HG03520 (cell line): ENCODE results near the gene RPS6KA1.
"Not testable (repeated sequence)": the region's sequence is repeated elsewhere in the genome, so short reads cannot be mapped to it uniquely, and the experiment has no call there.

Source experiments
- ATAC-seq: cut with Tn5 transposase; IDR thresholded peaks from one replicate; pipeline ENCODE4 v1.9.1; 2021; ENCODE audit warnings: mild to moderate bottlenecking, moderate library complexity; ENCODE audit not compliant: unreplicated experiment

RPS6KA1 gene

DNA sequence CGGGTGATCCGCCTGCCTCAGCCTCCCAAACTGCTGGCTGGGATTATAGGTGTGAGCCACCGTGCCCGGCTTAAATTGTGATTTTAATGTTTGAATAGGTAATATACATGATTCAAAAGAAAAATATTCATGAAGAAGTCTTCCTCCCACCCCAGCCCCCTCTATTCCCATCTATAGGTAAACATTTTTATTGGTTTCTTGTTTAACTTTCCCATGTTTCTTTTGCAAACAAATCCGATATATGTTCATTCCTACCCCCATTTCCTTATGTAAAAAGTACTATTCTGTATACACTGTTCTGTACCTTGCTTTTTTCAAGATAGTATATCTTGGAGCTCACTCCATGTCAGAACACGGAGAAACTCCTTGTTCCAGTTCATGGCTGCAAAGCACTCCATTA is 23.2 kb downstream of the RPS6KA1 start:
- no peak for ATAC-seq

DNA sequence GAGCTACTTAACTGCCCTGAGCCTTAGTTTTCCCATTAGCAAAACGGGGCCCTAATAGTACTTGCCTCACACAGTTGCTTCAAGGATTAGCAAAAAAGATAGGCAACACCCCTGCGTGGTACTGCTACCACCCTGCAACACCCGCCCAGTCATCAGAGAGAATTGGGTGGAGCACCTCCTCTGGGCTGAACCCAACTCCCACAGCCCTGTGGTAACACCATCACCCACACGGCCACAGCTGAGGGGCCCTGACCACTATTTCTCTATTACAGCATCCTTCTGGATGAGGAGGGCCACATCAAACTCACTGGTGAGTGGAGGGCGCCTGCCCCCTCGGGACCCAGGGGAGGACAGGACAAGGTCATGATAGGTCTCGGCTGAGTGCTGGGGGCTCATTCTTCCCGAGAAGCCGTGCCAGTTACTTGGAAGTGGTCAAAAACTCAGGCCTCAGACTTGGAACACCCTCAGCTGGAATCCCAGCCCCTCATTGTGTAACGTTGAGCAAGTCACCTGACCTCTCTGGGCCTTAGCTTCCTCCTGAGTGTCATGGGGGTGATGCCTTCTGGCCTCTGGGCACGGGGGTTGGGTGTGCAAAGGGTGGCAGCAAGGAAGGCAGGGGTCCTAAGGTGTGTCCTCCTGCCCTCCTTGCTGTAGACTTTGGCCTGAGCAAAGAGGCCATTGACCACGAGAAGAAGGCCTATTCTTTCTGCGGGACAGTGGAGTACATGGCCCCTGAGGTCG is 24.6 kb downstream of the RPS6KA1 start:
- ATAC-seq: no peak

DNA sequence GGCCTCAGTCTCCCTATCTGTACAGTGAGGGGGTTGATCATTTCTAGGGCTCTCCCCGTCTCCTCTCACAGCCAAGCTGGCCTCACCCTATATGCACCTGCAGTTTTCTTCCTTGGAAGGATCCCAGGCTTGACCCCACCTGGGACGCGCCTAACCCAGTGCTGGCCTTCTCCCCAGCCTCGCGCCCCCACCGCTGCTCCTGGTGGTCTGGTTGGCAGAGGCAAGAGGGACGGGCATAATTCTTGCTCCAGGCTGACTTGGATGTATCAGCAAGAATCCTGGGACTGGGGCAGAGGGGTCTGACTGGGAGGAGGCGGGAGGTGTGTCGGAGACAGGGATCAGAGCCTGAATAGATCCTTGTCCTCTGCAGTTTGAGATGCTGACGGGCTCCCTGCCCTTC is 25.2 kb downstream of the RPS6KA1 start:
- ATAC-seq: no peak

DNA sequence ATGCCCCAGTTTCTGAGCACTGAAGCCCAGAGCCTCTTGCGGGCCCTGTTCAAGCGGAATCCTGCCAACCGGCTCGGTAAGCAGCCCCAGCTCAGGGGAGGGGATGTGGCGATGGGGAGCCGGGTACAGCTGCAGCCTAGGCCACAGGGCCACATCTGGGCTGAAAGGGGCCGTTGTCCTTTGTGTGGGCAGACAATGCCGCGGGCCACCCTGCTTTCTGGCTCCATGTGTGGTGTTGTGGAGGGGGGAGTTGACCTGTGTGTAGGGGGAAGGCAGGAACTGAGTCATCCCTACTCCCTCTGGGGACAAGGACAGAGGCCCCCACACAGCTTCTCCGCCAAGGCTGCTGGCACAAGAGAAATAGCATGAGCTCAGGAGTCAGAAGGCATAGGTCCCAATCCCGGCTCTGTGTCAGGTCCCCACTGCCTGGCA is 26.0 kb downstream of the RPS6KA1 start:
- no peak for ATAC-seq

DNA sequence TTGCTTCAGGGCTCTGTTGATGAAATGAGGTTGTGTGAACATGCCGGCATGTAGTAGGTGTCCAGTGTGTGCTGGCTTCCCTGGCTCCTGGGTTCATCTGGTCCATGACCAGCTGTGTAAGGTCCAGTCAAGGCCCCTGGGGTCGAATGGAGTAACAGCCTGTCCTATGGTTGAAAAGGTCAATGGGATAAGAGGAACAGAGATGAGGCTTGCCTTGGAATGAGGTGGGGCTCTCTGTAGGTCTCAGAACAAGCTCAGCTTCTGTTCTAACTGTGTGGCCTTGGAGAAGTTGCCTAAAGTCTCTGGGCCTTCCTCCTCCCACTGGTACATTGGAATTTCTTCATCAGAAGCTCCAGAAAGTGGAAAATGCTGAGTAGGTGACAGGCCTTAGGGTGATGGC is 26.6 kb downstream of the RPS6KA1 start:
- no peak for ATAC-seq

DNA sequence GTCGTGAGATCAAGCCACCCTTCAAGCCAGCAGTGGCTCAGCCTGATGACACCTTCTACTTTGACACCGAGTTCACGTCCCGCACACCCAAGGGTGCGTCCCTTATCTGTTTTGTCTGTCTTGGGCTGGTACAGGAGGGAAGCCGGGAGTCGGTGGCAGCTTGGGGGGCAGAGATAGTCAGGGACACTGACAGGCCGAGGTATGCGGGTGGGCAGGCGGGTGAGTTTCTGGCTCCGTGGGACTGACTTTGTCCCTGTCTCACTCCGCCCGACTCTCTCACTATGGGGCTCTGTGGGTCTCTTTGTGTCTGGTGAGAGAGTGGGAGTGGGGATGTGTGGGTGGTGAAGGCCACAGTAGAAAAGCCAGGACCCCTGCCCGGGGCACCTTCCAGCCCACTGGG is 27.4 kb downstream of the RPS6KA1 start:
- no peak for ATAC-seq

DNA sequence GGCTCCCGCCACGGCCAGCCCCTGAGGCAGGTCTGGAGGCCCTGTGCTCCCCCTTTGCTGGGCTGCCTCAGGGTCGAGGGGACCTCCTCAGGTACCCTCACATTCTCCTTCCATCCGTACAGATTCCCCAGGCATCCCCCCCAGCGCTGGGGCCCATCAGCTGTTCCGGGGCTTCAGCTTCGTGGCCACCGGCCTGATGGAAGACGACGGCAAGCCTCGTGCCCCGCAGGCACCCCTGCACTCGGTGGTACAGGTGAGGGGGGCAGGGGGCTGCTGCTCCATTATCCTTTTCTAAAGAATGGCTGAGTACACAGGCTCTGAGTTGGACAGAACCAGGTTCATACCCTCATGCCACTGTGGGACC is 29.1 kb downstream of the RPS6KA1 start:
- no peak for ATAC-seq

DNA sequence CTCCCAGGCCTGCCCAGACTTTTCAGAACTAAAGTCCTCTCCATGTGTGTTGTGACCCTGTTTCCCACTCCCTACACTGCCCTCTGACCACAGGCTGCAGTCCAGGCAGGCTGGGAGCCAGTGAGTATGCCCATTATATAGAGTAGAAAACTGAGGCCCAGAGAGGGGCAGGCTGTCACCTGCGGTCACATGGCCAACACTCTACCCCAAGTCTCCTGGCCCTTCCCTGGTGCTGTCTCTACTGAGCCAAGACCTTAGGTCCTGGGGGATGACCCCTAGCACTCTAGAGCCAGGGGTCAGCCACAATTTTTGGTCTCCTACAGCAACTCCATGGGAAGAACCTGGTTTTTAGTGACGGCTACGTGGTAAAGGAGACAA is 30.8 kb downstream of the RPS6KA1 start:
- ATAC-seq: no peak

DNA sequence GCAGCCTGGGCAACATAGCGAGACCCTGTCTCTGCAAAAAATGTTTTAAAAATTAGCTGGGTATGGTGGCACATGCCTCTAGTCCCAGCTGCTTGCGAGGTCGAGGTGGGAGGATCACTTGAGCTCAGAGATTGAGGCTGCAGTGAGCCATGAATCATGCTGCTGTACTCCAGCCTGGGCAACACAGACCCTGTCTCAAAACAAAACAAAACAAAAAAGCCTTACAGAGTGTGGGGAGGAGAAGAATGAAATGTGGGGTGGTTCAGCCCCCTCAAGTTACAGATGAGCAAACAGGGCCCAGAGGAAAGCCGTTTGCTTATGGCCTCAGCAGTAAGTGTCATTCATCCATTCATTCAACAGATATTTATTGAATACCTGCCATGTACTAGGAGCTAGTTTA is 40.7 kb downstream of the RPS6KA1 start:
- no peak for ATAC-seq

DNA sequence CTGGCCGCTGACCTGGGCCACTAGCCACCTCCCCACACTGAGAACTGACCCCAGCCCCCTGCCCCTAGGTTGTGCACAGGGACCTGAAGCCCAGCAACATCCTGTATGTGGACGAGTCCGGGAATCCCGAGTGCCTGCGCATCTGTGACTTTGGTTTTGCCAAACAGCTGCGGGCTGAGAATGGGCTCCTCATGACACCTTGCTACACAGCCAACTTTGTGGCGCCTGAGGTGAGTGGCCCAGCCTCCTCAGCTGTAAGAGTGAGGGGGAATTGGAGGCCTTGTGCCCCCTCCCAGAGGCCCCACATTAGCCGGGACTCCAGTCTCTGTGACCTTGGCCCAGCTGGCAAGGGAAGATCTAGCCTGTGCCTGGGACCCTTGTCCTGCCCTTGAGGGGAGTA is 41.8 kb downstream of the RPS6KA1 start:
- ATAC-seq: no peak

DNA sequence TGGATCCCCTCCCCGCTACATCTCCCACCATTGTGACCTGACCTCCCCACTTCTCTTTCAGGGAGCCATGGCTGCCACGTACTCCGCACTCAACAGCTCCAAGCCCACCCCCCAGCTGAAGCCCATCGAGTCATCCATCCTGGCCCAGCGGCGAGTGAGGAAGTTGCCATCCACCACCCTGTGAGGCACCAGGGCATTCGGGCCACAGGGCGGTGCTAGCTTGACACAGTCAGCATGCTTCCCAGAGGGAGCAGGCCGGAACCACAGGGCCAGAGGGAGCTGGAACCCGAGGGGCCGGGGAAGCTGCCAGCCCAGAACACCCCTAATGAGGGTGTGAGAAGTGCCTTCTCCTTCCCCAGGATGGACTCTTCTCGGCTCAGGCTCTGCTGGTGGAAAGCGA is 44.5 kb downstream of the RPS6KA1 start:
- ATAC-seq: no peak

DNA sequence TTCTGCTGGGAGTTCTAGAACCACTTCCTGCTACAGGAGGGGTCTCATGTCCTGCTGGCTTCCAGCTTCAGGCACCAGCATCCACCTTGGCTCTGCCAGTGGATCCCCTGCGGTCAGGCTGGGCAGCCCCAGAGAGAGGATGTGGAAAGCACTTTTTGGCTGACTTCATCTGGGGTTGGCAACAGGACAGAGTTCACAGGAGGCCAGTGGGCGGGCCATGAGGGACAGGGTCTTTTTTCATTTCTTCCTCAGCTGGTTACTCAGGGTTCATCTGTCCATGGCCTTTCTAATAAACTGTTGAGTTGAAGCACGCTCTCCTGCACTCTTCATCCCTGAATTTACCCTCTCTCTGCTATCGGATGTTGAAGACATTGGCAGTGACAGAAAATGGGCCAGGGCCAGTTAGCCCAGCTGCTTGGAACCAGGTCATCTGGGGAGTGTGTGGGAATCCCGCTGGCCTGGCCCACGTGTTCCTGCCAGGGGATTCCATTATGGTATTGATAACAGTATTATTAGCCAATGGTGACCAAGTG is 45.2 kb downstream of the RPS6KA1 start:
- no peak for ATAC-seq

DNA sequence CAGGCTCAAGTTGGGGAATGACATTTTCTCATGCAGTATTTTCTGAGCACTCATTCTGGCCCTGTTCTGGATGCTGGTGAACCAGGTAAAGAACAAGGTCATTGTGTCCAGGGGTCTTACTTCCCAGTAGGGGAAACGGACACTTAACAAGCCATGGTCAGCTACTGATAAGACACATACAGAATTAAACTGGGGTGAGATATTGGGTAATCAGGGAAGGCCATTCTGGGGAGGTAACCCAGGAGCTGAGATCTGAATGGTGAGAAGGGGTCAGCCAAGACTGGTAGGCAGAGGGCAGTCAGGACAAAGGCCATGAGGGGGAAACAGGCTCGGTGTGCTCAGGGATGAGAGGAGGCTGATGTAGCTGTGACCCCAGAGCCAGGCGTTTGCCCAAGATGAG is 45.8 kb downstream of the RPS6KA1 start:
- ATAC-seq: no peak

DNA sequence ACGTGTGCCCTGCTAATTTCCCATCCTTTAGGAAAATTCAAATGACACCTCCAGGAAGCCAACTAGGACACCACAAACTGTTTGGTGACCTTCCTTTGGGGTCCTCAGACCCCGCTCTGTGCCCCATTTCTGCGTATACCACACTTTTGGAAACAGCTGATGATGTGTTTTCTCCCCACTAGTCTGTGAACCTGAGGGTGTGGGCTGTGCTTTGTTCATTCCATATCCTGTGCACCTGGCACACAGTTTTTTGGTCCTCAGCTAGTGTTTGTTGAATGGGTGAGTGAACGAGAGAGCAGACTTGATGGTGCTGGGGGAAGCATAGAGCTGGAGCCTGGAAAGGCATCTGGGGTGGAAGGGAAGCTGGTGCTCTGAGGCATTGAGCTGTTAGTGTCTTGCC is 48.6 kb downstream of the RPS6KA1 start:
- no peak for ATAC-seq

DNA sequence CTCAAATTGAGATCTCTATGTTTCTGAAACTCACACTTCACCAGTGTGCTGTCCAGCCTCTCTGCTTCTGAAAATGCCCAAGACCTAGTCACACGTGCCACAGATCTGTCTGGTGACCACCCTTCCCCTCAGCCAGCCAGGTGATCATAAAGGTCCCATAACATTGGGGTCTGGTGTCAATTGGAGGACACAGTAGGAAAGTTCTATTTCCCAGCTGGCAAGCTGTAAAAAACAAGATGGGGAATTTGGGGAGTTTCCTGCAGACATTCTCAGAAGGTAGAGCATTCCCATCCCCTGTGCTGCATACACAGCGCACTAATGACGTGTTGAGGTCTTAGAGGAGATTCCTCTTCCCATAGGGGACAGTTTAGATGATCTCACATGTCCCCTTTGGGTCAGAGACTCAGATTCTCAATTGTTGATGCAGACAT is 50.1 kb downstream of the RPS6KA1 start:
- no peak for ATAC-seq

DNA sequence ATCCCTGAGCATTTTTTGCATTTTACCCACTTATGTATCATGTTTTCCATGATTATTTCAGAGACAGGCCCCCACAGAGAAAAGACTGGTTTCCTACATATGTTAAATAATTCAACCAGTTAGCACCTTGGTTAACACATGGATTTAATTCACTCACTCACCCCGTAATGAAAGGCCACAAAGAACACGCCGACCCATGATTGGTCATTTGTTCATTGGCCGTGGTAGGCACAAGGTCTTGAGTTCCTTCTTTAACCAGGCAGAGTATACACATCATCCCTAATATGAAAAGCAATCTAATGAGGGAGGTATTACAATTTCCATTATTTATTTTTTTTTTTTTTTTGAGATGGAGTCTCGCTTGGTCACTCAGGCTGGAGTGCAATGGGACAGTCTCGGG is 50.6 kb downstream of the RPS6KA1 start:
- no peak for ATAC-seq

DNA sequence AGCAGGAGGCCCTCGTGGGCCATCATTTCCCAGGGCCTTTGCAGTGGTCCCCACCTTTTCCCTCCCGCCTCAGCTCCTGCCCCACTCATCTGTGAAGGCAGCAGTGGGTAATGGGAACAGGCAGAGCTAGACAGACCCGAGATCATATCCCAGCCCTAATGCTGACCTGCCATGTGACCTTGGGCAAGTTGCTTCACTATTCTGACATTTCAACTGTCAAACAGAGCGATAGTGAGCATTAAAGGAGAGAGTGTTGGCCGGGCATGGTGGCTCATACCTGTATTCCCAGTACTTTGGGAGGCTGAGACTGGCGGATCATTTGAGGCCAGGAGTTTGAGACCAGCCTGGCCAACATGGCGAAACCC is 51.7 kb downstream of the RPS6KA1 start:
- ATAC-seq: no peak

DNA sequence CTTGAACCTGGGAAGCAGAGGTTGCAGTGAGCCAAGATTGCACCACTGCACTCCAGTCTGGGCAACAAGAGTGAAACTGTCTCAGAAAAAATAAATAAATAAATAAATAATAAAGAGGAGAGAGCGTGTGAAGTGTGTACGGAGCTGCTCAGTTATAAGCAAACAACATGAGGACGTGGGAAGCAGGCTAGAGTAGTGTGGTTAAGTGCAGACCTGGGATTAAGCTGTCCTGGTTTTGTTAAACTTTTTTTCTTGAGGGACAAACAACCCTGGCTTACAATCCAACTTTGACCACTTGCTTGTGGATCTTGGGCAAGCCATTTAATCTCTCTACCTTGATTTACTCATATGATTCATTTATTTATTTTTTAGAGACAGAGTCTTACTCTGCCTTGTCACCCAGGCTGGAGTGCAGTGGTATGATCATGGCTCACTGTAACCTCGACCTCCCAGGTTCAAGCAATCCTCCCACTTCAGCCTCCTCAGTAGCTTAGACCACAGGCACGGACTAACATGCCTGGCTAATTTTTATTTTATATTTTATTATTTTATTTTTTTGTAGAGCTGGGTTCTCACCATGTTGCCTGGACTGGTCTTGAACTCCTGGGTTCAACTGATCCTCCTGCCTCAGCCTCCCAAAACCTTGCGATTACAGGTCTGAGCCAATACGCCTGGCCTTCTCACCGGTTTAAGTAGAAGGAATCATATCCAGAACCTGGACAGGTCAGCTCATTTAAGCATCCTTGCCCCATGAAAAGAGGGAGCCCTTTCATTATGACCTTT is 52.7 kb downstream of the RPS6KA1 start:
- ATAC-seq: no peak

DNA sequence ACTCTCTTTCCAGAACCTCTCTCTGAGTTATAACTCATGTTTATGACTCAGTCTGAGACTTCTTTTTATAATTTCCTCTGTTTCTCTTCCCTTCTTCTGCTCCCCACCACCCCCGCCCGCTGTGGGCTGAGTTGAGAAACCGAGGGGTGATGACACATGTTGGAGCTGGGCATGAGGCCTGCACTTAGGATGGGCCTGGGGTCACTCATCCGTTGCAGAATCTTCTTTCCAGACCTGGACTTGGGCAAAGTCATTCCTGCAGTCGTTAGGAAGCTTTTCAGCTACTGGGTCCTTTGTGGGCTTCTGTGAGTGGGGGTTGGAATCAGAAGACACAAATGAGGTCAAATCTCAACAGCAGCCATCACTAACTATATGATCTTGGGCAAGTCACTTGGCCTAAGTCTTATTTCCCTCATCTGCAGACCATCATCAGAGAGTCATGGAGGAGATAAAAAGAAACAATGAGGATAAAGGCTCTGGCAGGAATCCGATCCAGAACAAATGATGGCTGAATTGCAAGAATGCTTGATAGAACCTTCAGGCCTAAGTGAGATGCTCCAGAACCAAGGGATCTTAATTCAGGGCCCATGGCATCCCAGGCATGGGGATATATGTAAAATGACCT is 53.4 kb downstream of the RPS6KA1 start:
- ATAC-seq: no peak

DNA sequence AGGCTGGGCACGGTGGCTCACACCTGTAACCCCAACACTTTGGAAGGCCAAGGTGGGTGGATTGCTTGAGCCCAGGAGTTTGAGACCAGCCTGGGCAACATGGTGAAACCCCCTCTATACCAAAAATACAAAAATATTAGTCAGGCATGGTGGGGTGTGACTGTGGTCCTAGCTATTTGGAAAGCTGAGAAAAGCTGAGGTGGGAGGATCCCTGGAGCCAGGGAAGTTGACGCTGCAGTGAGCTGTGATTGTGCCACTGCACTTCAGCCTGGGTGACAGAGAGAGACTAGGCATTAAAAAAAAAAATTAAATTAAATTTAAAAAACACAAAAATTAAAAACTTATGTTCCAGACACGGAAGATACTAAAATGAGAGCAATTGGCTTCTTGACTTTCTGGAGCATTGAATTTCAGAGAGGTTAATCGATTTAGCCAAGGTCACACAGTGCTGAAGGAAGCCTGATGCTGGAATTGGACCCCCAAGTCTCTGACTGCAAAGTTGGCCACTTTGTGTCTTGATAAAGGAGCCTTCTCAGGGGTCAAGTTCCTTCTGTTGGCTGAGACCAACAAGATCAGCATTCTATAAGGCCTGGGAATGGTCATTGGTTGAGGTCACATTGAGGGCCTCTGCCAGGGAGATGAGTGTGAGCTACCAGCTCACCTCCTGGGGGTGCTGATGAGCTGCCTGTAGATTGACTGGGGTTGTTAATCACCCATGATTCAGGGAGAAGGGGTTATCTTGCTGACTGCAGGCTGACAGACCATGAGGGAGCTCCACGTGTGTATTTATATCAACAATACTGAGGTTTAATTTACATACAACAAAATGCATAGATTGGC is 54.3 kb downstream of the RPS6KA1 start:
- ATAC-seq: no peak

DNA sequence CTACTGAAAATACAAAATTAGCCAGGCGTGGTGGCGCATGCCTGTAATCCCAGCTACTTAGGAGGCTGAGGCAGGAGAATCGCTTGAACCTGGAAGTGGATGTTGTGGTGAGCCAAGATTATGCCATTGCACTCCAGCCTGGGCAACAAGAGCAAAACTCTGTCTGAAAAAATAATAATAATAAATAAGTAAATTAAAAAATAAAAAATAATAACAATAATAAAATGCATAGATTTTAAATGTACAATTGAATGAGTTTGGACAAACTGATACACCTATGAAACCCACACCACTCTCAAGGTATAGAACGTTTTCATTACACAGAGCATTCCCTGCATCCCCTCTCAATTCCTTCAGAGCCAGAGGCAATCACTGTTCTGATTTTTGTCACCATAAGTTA is 55.0 kb downstream of the RPS6KA1 start:
- not testable (repeated sequence) for ATAC-seq
